GM12864 (cell line): Measurements from ENCODE around the gene CDC25C.
A peak's percentile ranks its signal among the peaks of the same experiment; 100 is the strongest.

Experiments used
- DNase-seq: peaks from one replicate; pipeline ENCODE4 v3.0.0-alpha.2; 2011; ENCODE audit warnings: low read depth
- H3K4me3 ChIP-seq: 2 replicates; pipeline ENCODE4 v1.5.1; 2011; ENCODE audit warnings: mild to moderate bottlenecking, low read depth, low read length, control low read depth
- CTCF ChIP-seq: IDR thresholded peaks from 2 replicates; pipeline ENCODE4 v1.5.1; 2011; ENCODE audit warnings: low read depth, mild to moderate bottlenecking, moderate library complexity, low read length, control low read depth, inconsistent platforms; ENCODE audit errors: missing control alignments

The CDC25C gene

DNA sequence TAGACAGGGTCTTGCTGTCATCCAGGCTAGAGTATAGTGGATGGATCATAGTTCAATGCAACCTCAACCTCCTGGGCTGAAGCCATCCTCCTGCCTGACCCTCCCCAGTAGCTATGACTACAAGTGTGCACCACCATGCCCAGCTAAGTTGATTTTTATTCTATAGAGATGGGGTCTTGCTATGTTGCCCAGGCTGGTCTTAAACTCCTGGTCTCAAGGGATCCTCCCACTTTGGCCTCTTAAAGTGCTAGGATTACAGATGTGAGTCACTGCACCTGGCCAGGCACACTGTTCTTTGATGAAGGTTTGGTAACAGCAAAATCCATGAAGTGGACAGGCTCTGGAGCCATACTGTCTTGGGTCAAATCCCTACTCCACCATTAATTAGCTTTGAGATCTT is 50.7 kb downstream of the CDC25C start:
- TF ChIP-seq CTCF: no peak
- DNase-seq: no peak
- H3K4me3 ChIP-seq: no peak overlapping the region

- no peak overlapping the region for H3K4me3 ChIP-seq
- DNase-seq: no peak
- no peak for TF ChIP-seq CTCF
Measured at GRCh38 chr5:138276402-138277054, 55.1 kb downstream of the CDC25C start.

DNA sequence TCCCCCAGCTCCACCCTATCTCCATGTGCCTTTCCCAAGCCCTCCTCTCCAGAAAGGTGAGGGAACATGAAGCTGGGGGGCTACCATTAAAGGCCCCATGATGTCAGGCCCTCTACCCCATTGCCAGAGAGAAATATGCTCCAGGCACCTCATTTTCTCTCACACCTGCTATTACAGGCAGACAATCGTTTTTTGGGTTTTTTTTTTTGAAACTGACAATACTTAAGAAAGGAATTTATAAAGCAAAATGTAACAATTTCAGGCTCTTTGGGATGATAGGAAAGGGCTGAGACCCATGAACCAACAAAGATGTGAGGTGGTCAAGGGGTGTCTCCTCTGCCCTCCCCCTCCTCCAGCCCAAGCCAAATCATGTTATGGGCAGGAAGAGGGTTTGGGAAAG is 55.7 kb downstream of the CDC25C start:
- DNase-seq: no peak
- TF ChIP-seq CTCF: no peak

DNA sequence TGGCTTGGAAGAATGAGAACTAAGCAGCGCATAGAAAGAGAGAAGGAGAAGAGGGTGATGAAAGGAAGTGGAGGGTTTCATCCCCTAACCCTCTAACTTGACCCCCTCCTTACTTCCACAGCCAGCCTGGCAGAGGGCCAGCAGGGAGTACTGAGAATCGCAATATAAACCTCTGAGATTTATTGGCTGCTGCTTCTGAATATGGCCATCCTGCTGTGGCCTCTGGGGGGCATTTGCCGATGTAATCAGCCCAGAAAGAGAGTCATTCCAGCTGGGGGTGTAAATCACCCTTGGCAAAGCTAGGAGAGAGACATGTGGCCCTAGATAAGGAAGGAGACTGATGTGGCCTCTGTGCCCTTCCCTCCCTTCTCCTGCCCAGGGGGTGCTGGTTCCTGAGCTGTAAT is 56.2 kb downstream of the CDC25C start:
- TF ChIP-seq CTCF: peak; percentile 4
- no peak for DNase-seq
- H3K4me3 ChIP-seq: no peak overlapping the region

More for the DNA sequence above, 55.7 kb downstream of the CDC25C start:
- H3K4me3 ChIP-seq: no peak overlapping the region

DNA sequence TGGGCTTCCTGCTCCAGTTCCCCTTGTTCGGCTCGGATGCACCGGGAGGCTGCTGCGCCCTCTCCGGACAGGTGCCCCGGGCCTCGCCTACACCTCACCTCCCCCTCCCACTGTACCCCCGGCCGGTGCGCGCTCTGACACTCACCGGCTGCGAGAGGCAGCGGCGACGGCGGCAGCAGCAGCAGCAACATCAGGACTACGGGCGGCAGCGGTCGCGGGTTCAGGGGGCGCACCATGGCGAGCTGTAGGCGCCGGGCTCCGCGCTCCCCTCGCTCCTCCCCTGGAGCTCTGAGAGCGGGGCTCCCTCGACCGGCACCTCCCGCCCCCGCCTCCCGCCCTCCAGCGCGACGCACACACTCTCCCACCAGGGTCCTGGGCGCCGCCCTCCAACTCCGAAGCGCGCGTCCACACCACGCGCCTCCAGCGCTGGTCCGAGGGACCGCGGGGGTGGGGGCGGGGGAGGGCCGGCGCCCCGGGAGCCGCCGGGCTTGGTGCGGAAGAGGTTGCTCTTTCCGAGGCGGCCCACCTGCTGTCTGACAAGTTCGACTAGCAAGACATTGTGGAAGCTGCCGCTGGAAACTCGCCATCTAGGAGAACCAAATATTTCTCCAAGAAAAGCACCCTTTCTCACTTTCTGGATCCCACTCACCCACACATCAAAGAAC is 57.3 kb downstream of the CDC25C start, which contains the start of gene GFRA3:
GFRA3 (minus strand) TSS at position 433 of the 665 bp plus-strand sequence; CDS start at position 236, 197 bp downstream.
- no peak for DNase-seq
- no peak for TF ChIP-seq CTCF
- peak within 1 kb of the TSS; percentile 15; the same call in 1 of the 2 replicates for H3K4me3 ChIP-seq

GRCh38 chr5:138273834-138274188 is 57.8 kb downstream of the CDC25C start:
- DNase-seq: no peak
- no peak for TF ChIP-seq CTCF
- peak overlapping the region; percentile 15; the same call in 1 of the 2 replicates for H3K4me3 ChIP-seq
